Spleen (tissue), 7 donors: Measurements from ENCODE around the gene CCDC73.

Experiments used
- CTCF ChIP-seq, 11 experiments: fragments of 200-600 bp in 7 of 11; fragments of 450-650 bp in 4 of 11; sonication (generic) in 4 of 11; IDR thresholded peaks in 8 of 11; conservative IDR thresholded peaks in 3 of 11; 1 replicate in 7 of 11; 2 replicates in 4 of 11; pipeline versions ENCODE4 v1.4.0 to v1.8.0; 2016 to 2021; ENCODE audit warnings: antibody characterized with exemption in 11 of 11, inconsistent platforms in 4 of 11, mild to moderate bottlenecking in 1 of 11
- POLR2AphosphoS5 ChIP-seq, 3 donors: sonication (generic); formaldehyde crosslinking; IDR thresholded peaks; one replicate each; pipeline ENCODE4 v1.5.1; 2017; ENCODE audit warnings: antibody characterized with exemption in 3 of 3
- donor health status: DM: no; HTN: no; CAD: no; lungs with moderate emphysema.
- donor health status: DM: no; HTN: no; CAD: no.
- donor health status: DM: no; HTN: no; CAD: no.

DNA sequence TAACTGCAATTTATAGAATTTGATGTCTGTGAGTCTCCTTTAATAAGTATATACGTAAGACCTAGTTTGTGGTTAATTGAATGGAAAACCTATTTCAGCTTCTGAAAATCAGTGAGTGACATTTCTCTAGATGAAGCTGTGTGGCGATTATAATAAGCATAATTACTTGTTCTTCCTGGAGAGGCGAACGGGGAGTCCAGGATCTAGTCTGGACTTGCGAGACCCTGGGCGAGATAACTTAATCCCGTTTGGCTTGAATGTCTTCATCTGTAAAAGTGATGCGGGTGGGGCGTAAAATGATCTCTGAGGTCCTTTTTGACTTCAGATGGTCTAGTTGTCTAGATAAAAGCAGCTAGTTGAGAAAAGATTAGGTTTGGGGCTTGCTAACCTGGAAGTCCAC is 36.3 kb upstream of the CCDC73 start:
- no peak for TF ChIP-seq CTCF (IDR thresholded peaks at IDR 0.05 in 8 of 11, conservative IDR thresholded peaks at IDR 0.05 in 3 of 11)
- no peak for TF ChIP-seq POLR2AphosphoS5 (IDR thresholded peaks at IDR 0.05)
